OCI-LY7 (cell line): Measurements from ENCODE around the gene ABCD3. TPM values are rescaled to one million over a fixed set of nuclear protein-coding genes. Genes with fewer than 3 reads are reported as not detected.
A peak's percentile ranks its signal among the peaks of the same experiment; 100 is the strongest.

ENCODE experiments used
- BruUV-seq: library from RNA; stranded (reverse); fragments of 400-500 nt; replicated peaks from 2 replicates; lab custom pipeline; 2021; lab: Mats Ljungman, UMichigan
- CTCF ChIA-PET: fragments of 300-600 bp; sonication (Branson Sonifier 250); formaldehyde crosslinking; loops from one replicate; lab custom pipeline; 2022; ENCODE audit warnings: antibody characterized with exemption; ENCODE audit not compliant: unreplicated experiment; lab: Charles Lee
- POLR2A ChIA-PET: fragments of 300-600 bp; sonication (Branson Sonifier 250); formaldehyde crosslinking; loops from one replicate; lab custom pipeline; 2022; ENCODE audit warnings: antibody characterized with exemption; lab: Charles Lee
- DNase-seq: peaks from one replicate; pipeline ENCODE4 v3.0.0-alpha.2; 2015; ENCODE audit warnings: low spot score
- H2AFZ ChIP-seq: fragments of 200-600 bp; sonication (generic), shearing (Covaris generic); 2 replicates; pipeline ENCODE4 v1.6.1; 2014; ENCODE audit warnings: mild to moderate bottlenecking, antibody characterized with exemption, low read length, moderate library complexity
- H3K27ac ChIP-seq: fragments of 200-600 bp; sonication (generic); 2 replicates; pipeline ENCODE4 v1.5.1; 2014; ENCODE audit warnings: mixed run types, low read depth, mild to moderate bottlenecking, moderate library complexity, low read length, inconsistent platforms; ENCODE audit not compliant: poor library complexity, severe bottlenecking
- H3K36me3 ChIP-seq: fragments of 200-600 bp; sonication (generic); 2 replicates; pipeline ENCODE4 v1.6.1; 2014; ENCODE audit warnings: mild to moderate bottlenecking, antibody characterized with exemption, low read length, moderate library complexity, mixed read lengths; ENCODE audit not compliant: insufficient read depth
- H3K4me1 ChIP-seq: fragments of 200-600 bp; sonication (generic); 2 replicates; pipeline ENCODE4 v1.5.1; 2014; ENCODE audit warnings: mild to moderate bottlenecking, low read length; ENCODE audit not compliant: insufficient read depth, poor library complexity, severe bottlenecking
- H3K4me2 ChIP-seq: fragments of 200-600 bp; sonication (generic); 2 replicates; pipeline ENCODE4 v1.6.1; 2014; ENCODE audit warnings: mild to moderate bottlenecking, low read length
- H3K4me3 ChIP-seq: fragments of 200-600 bp; sonication (generic); 2 replicates; pipeline ENCODE4 v1.5.1; 2014; ENCODE audit warnings: mild to moderate bottlenecking, low read depth, low read length; ENCODE audit not compliant: poor library complexity, severe bottlenecking
- H3K79me2 ChIP-seq: fragments of 200-600 bp; sonication (generic); 2 replicates; pipeline ENCODE4 v1.6.1; 2016; ENCODE audit warnings: low read depth, mild to moderate bottlenecking, low read length, moderate library complexity, mixed read lengths; ENCODE audit not compliant: insufficient read depth
- H3K9me2 ChIP-seq: fragments of 200-600 bp; sonication (generic); 2 replicates; pipeline ENCODE4 v1.6.1; 2016; ENCODE audit warnings: mild to moderate bottlenecking, low read length, mixed read lengths; ENCODE audit not compliant: insufficient read depth
- H3K9me3 ChIP-seq: fragments of 200-600 bp; sonication (generic); 2 replicates; pipeline ENCODE4 v1.6.1; 2014; ENCODE audit warnings: mild to moderate bottlenecking, mixed run types, low read length, mixed read lengths
- H4K20me1 ChIP-seq: fragments of 200-600 bp; sonication (generic); 2 replicates; pipeline ENCODE4 v1.6.1; 2014; ENCODE audit warnings: mild to moderate bottlenecking, antibody characterized with exemption, low read length, moderate library complexity, mixed read lengths; ENCODE audit not compliant: insufficient read depth
- EZH2phosphoT487 ChIP-seq: fragments of 200-600 bp; sonication (generic); IDR thresholded peaks from 2 replicates; pipeline ENCODE4 v1.6.1; 2018; ENCODE audit warnings: low read depth, borderline replicate concordance, mild to moderate bottlenecking, mixed run types, antibody characterized with exemption, low read length, moderate library complexity, mixed read lengths
- intact Hi-C: fragments of 100-400 bp; cut with micrococcal nuclease; formaldehyde crosslinking; loops from one replicate; pipeline ENCODE4 v1.10.0; 2022; ENCODE audit not compliant: unreplicated experiment
- total RNA-seq, 2 experiments: library from RNA; depleted of rRNA in 1 of 2; stranded (reverse); fragments of >200 nt in 1 of 2; shearing (Covaris generic) in 1 of 2; gene quantifications; 2 replicates each; pipeline ENCODE4 v1.2.3, GENCODE V29; 2014 to 2022
- TF ChIP-seq, protein P1 (sequence below): fragments of 200-600 bp; sonication (generic); conservative IDR thresholded peaks from 2 replicates; pipeline ENCODE4 v1.5.1; 2014; ENCODE audit warnings: mild to moderate bottlenecking, antibody characterized with exemption, low read length, moderate library complexity, mixed read lengths

The ABCD3 gene
- total RNA-seq, 2 experiments from 2014 or later: 18.3 to 33.8 TPM

DNA sequence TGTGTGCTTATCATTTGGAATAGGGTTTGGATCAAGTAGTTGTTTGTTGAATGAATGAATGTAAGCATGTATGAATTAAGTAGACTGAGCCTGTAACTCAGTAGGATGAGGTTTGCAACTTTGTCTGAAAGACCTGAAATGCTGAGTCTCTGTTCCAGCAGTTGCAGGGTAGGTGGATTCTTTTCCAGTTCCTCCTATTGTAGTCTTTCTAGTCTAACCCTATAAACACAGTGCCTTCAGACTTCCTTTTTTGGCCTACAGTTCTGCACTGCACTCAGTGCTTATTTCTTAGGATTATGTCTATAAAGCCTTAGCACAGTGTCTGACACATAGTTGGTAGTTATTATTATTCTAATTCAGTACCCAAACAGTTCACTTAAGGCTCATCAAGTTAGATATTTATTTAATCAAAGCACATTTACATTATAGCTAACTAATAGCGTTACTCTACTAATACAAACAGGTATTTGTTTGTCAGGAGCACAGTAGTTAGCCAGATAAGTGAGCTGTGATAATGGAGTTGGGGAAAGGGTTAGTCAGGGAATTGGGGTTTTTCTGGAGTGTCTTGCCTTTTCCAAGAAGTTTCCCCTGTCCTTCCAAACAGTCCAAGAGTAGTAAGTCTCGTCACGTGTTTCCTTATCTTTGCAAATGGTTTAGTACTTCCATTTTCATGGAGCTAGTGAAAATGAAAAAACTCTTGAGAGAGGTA lies 45.0 kb downstream of the ABCD3 start:
- no peak overlapping the region for H3K4me2 ChIP-seq
- ChIA-PET CTCF (interaction anchor here (0.8 to 1.4 kb wide), 3 partner anchors 18 to 403 kb away, joined by 3 read pairs; no protein-coding TSS in a partner anchor), POLR2A (interaction anchor here (0.9 to 1.6 kb wide), 2 partner anchors 13 to 424 kb away, joined by 3 to 4 read pairs; no protein-coding TSS in a partner anchor)
- peaks cover 38% of the 10 kb centered on the region for H3K36me3 ChIP-seq
- BruUV-seq: no TSS peak
- peaks cover 12% of the 10 kb centered on the region for H3K4me1 ChIP-seq
- no peaks in the 10 kb centered on the region for H3K9me2 ChIP-seq
- DNase-seq: no peak
- no peak overlapping the region for H3K4me3 ChIP-seq
- no peaks in the 10 kb centered on the region for H4K20me1 ChIP-seq
- TF ChIP-seq, protein P1, sequence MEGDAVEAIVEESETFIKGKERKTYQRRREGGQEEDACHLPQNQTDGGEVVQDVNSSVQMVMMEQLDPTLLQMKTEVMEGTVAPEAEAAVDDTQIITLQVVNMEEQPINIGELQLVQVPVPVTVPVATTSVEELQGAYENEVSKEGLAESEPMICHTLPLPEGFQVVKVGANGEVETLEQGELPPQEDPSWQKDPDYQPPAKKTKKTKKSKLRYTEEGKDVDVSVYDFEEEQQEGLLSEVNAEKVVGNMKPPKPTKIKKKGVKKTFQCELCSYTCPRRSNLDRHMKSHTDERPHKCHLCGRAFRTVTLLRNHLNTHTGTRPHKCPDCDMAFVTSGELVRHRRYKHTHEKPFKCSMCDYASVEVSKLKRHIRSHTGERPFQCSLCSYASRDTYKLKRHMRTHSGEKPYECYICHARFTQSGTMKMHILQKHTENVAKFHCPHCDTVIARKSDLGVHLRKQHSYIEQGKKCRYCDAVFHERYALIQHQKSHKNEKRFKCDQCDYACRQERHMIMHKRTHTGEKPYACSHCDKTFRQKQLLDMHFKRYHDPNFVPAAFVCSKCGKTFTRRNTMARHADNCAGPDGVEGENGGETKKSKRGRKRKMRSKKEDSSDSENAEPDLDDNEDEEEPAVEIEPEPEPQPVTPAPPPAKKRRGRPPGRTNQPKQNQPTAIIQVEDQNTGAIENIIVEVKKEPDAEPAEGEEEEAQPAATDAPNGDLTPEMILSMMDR: no peak
- TF ChIP-seq EZH2phosphoT487: no peak
- H2AFZ ChIP-seq: no peak overlapping the region
- H3K27ac ChIP-seq: no peak overlapping the region
- intact Hi-C loops: loop anchor here (1.0 to 5.0 kb wide), 3 partner anchors 67 to 426 kb away; no protein-coding TSS in a partner anchor
- H3K79me2 ChIP-seq: no peaks in the 10 kb centered on the region
- no peaks in the 10 kb centered on the region for H3K9me3 ChIP-seq

DNA sequence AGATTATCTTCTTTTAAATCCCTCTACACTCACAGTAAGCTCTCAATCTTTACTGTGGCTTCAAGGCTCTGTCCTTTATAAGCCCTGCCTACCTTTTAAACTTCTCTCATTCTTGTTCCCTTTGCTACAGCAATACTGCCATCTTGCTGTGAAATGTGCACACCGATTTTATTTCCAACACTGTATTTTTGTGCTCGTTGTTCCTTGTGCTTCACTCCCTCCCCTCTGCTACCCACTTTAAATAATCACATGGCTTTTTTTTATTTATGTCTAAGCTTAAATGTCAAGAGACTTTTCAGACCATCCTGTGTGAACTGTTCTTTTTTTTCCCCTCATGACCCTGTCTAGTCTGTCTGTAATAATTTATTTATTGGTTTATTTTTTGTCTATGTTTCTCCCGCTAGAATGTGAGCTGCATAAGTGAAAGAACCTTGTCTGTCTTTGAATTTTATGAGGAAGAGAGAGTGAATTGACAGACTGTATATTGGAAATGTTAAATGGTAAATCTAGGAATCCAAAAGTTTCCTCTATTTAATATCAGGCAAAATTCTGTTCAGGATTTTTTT lies 45.7 kb downstream of the ABCD3 start:
- no peaks in the 10 kb centered on the region for H3K79me2 ChIP-seq
- H3K4me3 ChIP-seq: no peak overlapping the region
- no peak overlapping the region for H2AFZ ChIP-seq
- H3K9me3 ChIP-seq: no peaks in the 10 kb centered on the region
- intact Hi-C loops: loop anchor here (1.0 to 5.0 kb wide), 3 partner anchors 68 to 427 kb away; no protein-coding TSS in a partner anchor
- peaks cover 38% of the 10 kb centered on the region for H3K36me3 ChIP-seq
- TF ChIP-seq, protein P1: peak; percentile 87
- TF ChIP-seq EZH2phosphoT487: no peak
- H3K4me1 ChIP-seq: peaks cover 12% of the 10 kb centered on the region
- POLR2A ChIA-PET: interaction anchor here (0.7 to 1.6 kb wide), 5 partner anchors 11 to 425 kb away, joined by 3 to 5 read pairs (median 3); no protein-coding TSS in a partner anchor
- H4K20me1 ChIP-seq: no peaks in the 10 kb centered on the region
- DNase-seq: peak; percentile 56
- H3K9me2 ChIP-seq: no peaks in the 10 kb centered on the region
- BruUV-seq: no TSS peak
- CTCF ChIA-PET: interaction anchor here (0.8 to 1.4 kb wide), 3 partner anchors 17 to 404 kb away, joined by 3 read pairs; no protein-coding TSS in a partner anchor
- no peak overlapping the region for H3K27ac ChIP-seq
- no peak overlapping the region for H3K4me2 ChIP-seq
